GM23338 (cell line): ENCODE results near the gene DSEL. TPM values are rescaled to one million over a fixed set of nuclear protein-coding genes. Genes with fewer than 3 reads are reported as not detected.

Experiments
- ATAC-seq: fragments of 200-7000 bp; cut with Tn5 transposase; 3 replicates; pipeline ENCODE4 v1.9.1; 2020
- DNase-seq: peaks from one replicate; pipeline ENCODE4 v3.0.0-alpha.2; 2015; ENCODE audit warnings: low spot score
- H2AFZ ChIP-seq: fragments of 200-600 bp; sonication (generic); 2 replicates; pipeline ENCODE4 v1.8.0; 2016; ENCODE audit warnings: antibody characterized with exemption, mild to moderate bottlenecking, moderate library complexity
- H3F3A ChIP-seq: fragments of 200-600 bp; sonication (generic); replicated peaks from 2 replicates; pipeline ENCODE4 v1.8.0; 2017; ENCODE audit warnings: antibody characterized with exemption, mixed run types, low read depth
- H3K27ac ChIP-seq: fragments of 200-600 bp; sonication (generic); 2 replicates; pipeline ENCODE4 v1.6.1; 2016; ENCODE audit warnings: low read depth
- H3K27me3 ChIP-seq: fragments of 200-600 bp; sonication (generic); 2 replicates; pipeline ENCODE4 v1.8.0; 2016; ENCODE audit warnings: mild to moderate bottlenecking, mixed run types, moderate library complexity; ENCODE audit not compliant: insufficient read depth
- H3K36me3 ChIP-seq: fragments of 200-600 bp; sonication (generic); 2 replicates; pipeline ENCODE4 v1.8.0; 2016; ENCODE audit warnings: mild to moderate bottlenecking; ENCODE audit not compliant: insufficient read depth
- H3K4me1 ChIP-seq: fragments of 200-600 bp; sonication (generic); 2 replicates; pipeline ENCODE4 v1.8.0; 2016; ENCODE audit warnings: mild to moderate bottlenecking, moderate library complexity; ENCODE audit not compliant: insufficient read depth
- H3K4me2 ChIP-seq: fragments of 200-600 bp; sonication (generic); 2 replicates; pipeline ENCODE4 v1.7.1; 2017; ENCODE audit warnings: mixed run types
- H3K4me3 ChIP-seq: fragments of 200-600 bp; sonication (generic); 2 replicates; pipeline ENCODE4 v1.6.1; 2016; ENCODE audit warnings: mixed run types
- H3K79me2 ChIP-seq: fragments of 200-600 bp; sonication (generic); replicated peaks from 2 replicates; pipeline ENCODE4 v1.8.0; 2017; ENCODE audit warnings: mild to moderate bottlenecking; ENCODE audit not compliant: insufficient read depth
- H3K9me2 ChIP-seq: fragments of 200-600 bp; sonication (generic); 2 replicates; pipeline ENCODE4 v1.8.0; 2017; ENCODE audit not compliant: insufficient read depth
- H4K20me1 ChIP-seq: fragments of 200-600 bp; sonication (generic); replicated peaks from 2 replicates; pipeline ENCODE4 v1.8.0; 2017; ENCODE audit warnings: mild to moderate bottlenecking; ENCODE audit not compliant: insufficient read depth
- H3K27ac Mint-ChIP-seq: 2 replicates; pipeline ENCODE4 v1.8.0; 2020; ENCODE audit warnings: inconsistent platforms, mild to moderate bottlenecking, moderate library complexity, mixed read lengths
- H3K27me3 Mint-ChIP-seq: 3 replicates; pipeline ENCODE4 v1.8.0; 2022; ENCODE audit warnings: low read depth, mild to moderate bottlenecking, moderate library complexity, mixed read lengths, inconsistent platforms; ENCODE audit not compliant: insufficient read depth, poor library complexity
- H3K36me3 Mint-ChIP-seq: 3 replicates; pipeline ENCODE4 v1.8.0; 2021; ENCODE audit warnings: low read depth, mild to moderate bottlenecking, inconsistent platforms, moderate library complexity, mixed read lengths
- H3K4me1 Mint-ChIP-seq: 3 replicates; pipeline ENCODE4 v1.8.0; 2020; ENCODE audit warnings: mild to moderate bottlenecking, inconsistent platforms, mixed read lengths
- H3K4me3 Mint-ChIP-seq: 3 replicates; pipeline ENCODE4 v1.8.0; 2021; ENCODE audit warnings: moderate library complexity, mild to moderate bottlenecking, inconsistent platforms, mixed read lengths
- H3K9me3 Mint-ChIP-seq: 3 replicates; pipeline ENCODE4 v1.8.0; 2020; ENCODE audit warnings: moderate library complexity, mild to moderate bottlenecking, inconsistent platforms, mixed read lengths
- EZH2 ChIP-seq: fragments of 200-600 bp; sonication (generic); IDR thresholded peaks from one replicate; pipeline ENCODE4 v1.8.0; 2017; ENCODE audit warnings: antibody characterized with exemption, mild to moderate bottlenecking, low read depth; ENCODE audit not compliant: unreplicated experiment
- NANOG ChIP-seq: IDR thresholded peaks from 2 replicates; pipeline ENCODE4 v1.6.1; 2016; ENCODE audit warnings: antibody characterized with exemption, borderline replicate concordance
- polyA plus RNA-seq: library from polyadenylated mRNA; unstranded; fragments of >200 nt; fragmentation: Nextera tagmentation; extraction: Ambion mirVana; gene quantifications from 2 replicates; pipeline ENCODE4 v1.2.1, GENCODE V29; 2016
- total RNA-seq: library from RNA; depleted of rRNA; stranded (reverse); fragments of >200 nt; shearing (Covaris generic); gene quantifications from 2 replicates; pipeline ENCODE4 v1.2.3, GENCODE V29; 2014
- TF ChIP-seq, protein P1 (sequence below), 2 experiments: fragments of 200-600 bp in 1 of 2; sonication (generic) in 1 of 2; conservative IDR thresholded peaks; 2 replicates each; pipeline versions ENCODE4 v1.5.1 to v1.6.1; 2016 to 2017; ENCODE audit warnings: antibody characterized with exemption in 2 of 2, low read depth in 2 of 2, mild to moderate bottlenecking in 2 of 2, moderate library complexity in 1 of 2

The DSEL gene
- total and polyA plus RNA-seq, 2 experiments from 2014 or later = 5.7 to 24.1 TPM

DNA sequence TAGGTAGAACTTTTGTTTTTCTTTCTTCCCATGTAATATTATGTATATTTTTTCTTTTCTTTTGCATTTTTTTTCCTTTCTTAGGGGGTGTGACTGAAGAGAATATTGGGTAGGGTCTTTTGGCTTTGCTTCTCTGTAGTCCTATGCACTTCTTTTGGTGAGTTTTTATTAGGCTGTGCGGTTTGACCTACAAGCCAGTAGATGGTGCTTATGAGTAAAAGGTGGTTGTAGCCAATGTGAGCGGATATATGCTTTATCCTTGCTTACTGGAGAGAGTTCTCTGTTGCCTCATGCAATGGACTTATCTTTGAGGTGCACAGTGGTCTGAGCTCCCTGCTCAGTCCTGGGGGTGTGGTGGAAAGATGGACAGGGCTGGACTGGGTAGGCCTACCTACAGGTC lies 52.7 kb downstream of the DSEL start:
- H3K9me2 ChIP-seq = no peaks in the 10 kb centered on the region

DNA sequence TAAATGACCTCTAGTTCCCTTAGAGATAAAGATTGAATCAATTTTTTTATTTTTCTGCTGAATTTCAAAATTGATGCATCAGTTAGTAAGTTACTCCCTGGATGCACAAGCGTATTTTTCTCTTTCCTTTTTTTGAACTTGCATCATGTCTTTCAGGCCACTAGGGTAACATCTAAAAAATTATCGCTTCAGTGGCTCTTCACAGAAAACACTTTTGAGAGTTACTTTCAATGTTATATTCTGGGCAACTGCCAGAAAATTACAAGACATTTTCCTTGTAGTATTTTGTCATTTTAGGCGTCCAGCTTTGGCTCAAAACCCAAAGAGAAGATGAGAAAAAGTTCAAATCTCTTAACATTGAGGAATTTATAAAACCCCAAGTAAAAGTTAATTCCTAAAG lies 59.8 kb downstream of the DSEL start:
- Histone ChIP-seq H3K4me2 (no peak overlapping the region), H3K36me3 (no peaks in the 10 kb centered on the region), H3K27ac (no peak overlapping the region), H3K79me2 (no peaks in the 10 kb centered on the region), H2AFZ (no peak overlapping the region), H3K9me2 (no peaks in the 10 kb centered on the region), H4K20me1 (no peaks in the 10 kb centered on the region), H3K4me1 (peaks cover 18% of the 10 kb centered on the region), H3F3A (no peaks in the 10 kb centered on the region), H3K27me3 (no peaks in the 10 kb centered on the region), H3K4me3 (no peak overlapping the region)
- Mint-ChIP-seq H3K4me3 (no peak overlapping the region), H3K36me3 (no peaks in the 10 kb centered on the region; the same call in 2 of the 3 replicates), H3K4me1 (peaks cover 18% of the 10 kb centered on the region), H3K9me3 (no peaks in the 10 kb centered on the region), H3K27ac (no peak overlapping the region), H3K27me3 (no peaks in the 10 kb centered on the region)
- TF ChIP-seq, protein P1, sequence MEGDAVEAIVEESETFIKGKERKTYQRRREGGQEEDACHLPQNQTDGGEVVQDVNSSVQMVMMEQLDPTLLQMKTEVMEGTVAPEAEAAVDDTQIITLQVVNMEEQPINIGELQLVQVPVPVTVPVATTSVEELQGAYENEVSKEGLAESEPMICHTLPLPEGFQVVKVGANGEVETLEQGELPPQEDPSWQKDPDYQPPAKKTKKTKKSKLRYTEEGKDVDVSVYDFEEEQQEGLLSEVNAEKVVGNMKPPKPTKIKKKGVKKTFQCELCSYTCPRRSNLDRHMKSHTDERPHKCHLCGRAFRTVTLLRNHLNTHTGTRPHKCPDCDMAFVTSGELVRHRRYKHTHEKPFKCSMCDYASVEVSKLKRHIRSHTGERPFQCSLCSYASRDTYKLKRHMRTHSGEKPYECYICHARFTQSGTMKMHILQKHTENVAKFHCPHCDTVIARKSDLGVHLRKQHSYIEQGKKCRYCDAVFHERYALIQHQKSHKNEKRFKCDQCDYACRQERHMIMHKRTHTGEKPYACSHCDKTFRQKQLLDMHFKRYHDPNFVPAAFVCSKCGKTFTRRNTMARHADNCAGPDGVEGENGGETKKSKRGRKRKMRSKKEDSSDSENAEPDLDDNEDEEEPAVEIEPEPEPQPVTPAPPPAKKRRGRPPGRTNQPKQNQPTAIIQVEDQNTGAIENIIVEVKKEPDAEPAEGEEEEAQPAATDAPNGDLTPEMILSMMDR (conservative IDR thresholded peaks at IDR 0.05; ENCODE audit: low read depth in 2 of 2) = peak in 1 of 2 experiments; percentile 36; a peak in 2 of 4 replicates
- TF ChIP-seq NANOG = no peak
- ATAC-seq (no peak), DNase-seq (peak; percentile 21)

More for the DNA sequence above, 52.7 kb downstream of the DSEL start:
- Histone ChIP-seq H3F3A (no peaks in the 10 kb centered on the region), H3K27ac (no peak overlapping the region), H2AFZ (no peak overlapping the region), H3K4me1 (peaks cover 15% of the 10 kb centered on the region), H4K20me1 (no peaks in the 10 kb centered on the region), H3K4me2 (no peak overlapping the region), H3K36me3 (no peaks in the 10 kb centered on the region), H3K27me3 (no peaks in the 10 kb centered on the region), H3K79me2 (no peaks in the 10 kb centered on the region), H3K4me3 (no peak overlapping the region)
- ATAC-seq (peak; percentile 74), DNase-seq (peak; percentile 63)
- Mint-ChIP-seq H3K36me3 (peaks cover 12% of the 10 kb centered on the region; the same call in 2 of the 3 replicates), H3K4me1 (peaks cover 16% of the 10 kb centered on the region), H3K27ac (no peak overlapping the region), H3K27me3 (peaks cover 2% of the 10 kb centered on the region), H3K9me3 (peaks cover 12% of the 10 kb centered on the region; the same call in 2 of the 3 replicates), H3K4me3 (no peak overlapping the region)
- TF ChIP-seq, protein P1 (conservative IDR thresholded peaks at IDR 0.05; ENCODE audit: low read depth in 2 of 2) = peak; percentile 68 to 77
- TF ChIP-seq EZH2 = no peak
